ENCODE data around the gene TAOK1.

The TAOK1 gene

GRCh38 chr17:29572691-29573557 is 182.8 kb downstream of the TAOK1 start:
- Histone ChIP-seq H3K79me2 (ENCODE audit: insufficient read depth, low read length) (peaks cover 6% of the 10 kb centered on the region; the same call in 1 of the 2 replicates), H3K4me2 (ENCODE audit: low read depth, low read length, poor library complexity, severe bottlenecking) (no peak overlapping the region), H3K36me3 (ENCODE audit: insufficient read depth, low read length) (peaks cover 37% of the 10 kb centered on the region; the same call in 1 of the 2 replicates), H3K4me1 (ENCODE audit: insufficient read depth, low read length, poor library complexity, severe bottlenecking) (peaks cover 6% of the 10 kb centered on the region), H4K20me1 (ENCODE audit: insufficient read depth, low read length, poor library complexity, severe bottlenecking) (peaks cover 5% of the 10 kb centered on the region), H3K27me3 (ENCODE audit: insufficient read depth, low read length, poor library complexity, severe bottlenecking) (no peaks in the 10 kb centered on the region), H2AFZ (ENCODE audit: low read length) (no peak overlapping the region), H3K9ac (ENCODE audit: low read depth, low read length, poor library complexity, severe bottlenecking) (no peak overlapping the region), H3F3A (ENCODE audit: low read depth) (no peaks in the 10 kb centered on the region), H3K4me3 (ENCODE audit: low read length, poor library complexity, severe bottlenecking) (no peak overlapping the region), H3K9me2 (replicated peaks; ENCODE audit: low read depth, low read length) (no peaks in the 10 kb centered on the region), H3K9me3 (ENCODE audit: insufficient read depth, low read depth, low read length) (no peaks in the 10 kb centered on the region)
- TF ChIP-seq CTCF (conservative IDR thresholded peaks at IDR 0.05; ENCODE audit: low read length) (no peak; the same call in 1 of the 2 replicates), EZH2phosphoT487 (IDR thresholded peaks at IDR 0.05; ENCODE audit: borderline replicate concordance) (no peak)

- Histone ChIP-seq H3K36me3 (ENCODE audit: insufficient read depth, low read length) (peaks cover 41% of the 10 kb centered on the region; the same call in 1 of the 2 replicates), H4K20me1 (ENCODE audit: insufficient read depth, low read length, poor library complexity, severe bottlenecking) (peaks cover 5% of the 10 kb centered on the region), H3K9ac (ENCODE audit: low read depth, low read length, poor library complexity, severe bottlenecking) (no peak overlapping the region), H3F3A (ENCODE audit: low read depth) (no peaks in the 10 kb centered on the region), H3K9me2 (replicated peaks; ENCODE audit: low read depth, low read length) (no peaks in the 10 kb centered on the region), H3K4me1 (ENCODE audit: insufficient read depth, low read length, poor library complexity, severe bottlenecking) (peaks cover 6% of the 10 kb centered on the region), H3K79me2 (ENCODE audit: insufficient read depth, low read length) (peaks cover 6% of the 10 kb centered on the region; the same call in 1 of the 2 replicates), H3K9me3 (ENCODE audit: insufficient read depth, low read depth, low read length) (no peaks in the 10 kb centered on the region), H3K4me3 (ENCODE audit: low read length, poor library complexity, severe bottlenecking) (no peak overlapping the region), H3K27me3 (ENCODE audit: insufficient read depth, low read length, poor library complexity, severe bottlenecking) (no peaks in the 10 kb centered on the region), H3K4me2 (ENCODE audit: low read depth, low read length, poor library complexity, severe bottlenecking) (no peak overlapping the region), H2AFZ (ENCODE audit: low read length) (no peak overlapping the region)
- TF ChIP-seq CTCF (conservative IDR thresholded peaks at IDR 0.05; ENCODE audit: low read length) (no peak), EZH2phosphoT487 (IDR thresholded peaks at IDR 0.05; ENCODE audit: borderline replicate concordance) (no peak)
These were observed 183.4 kb downstream of the TAOK1 start for GRCh38 chr17:29573558-29573869.

GRCh38 chr17:29573871-29574731 is 183.9 kb downstream of the TAOK1 start:
- Histone ChIP-seq H3K27me3 (ENCODE audit: insufficient read depth, low read length, poor library complexity, severe bottlenecking) (no peaks in the 10 kb centered on the region), H3K9me3 (ENCODE audit: insufficient read depth, low read depth, low read length) (no peaks in the 10 kb centered on the region), H3K9ac (ENCODE audit: low read depth, low read length, poor library complexity, severe bottlenecking) (no peak overlapping the region), H3K36me3 (ENCODE audit: insufficient read depth, low read length) (peaks cover 45% of the 10 kb centered on the region; the same call in 1 of the 2 replicates), H3K4me2 (ENCODE audit: low read depth, low read length, poor library complexity, severe bottlenecking) (no peak overlapping the region), H3K79me2 (ENCODE audit: insufficient read depth, low read length) (peaks cover 6% of the 10 kb centered on the region; the same call in 1 of the 2 replicates), H3K4me3 (ENCODE audit: low read length, poor library complexity, severe bottlenecking) (no peak overlapping the region), H3K4me1 (ENCODE audit: insufficient read depth, low read length, poor library complexity, severe bottlenecking) (peaks cover 6% of the 10 kb centered on the region), H3K9me2 (replicated peaks; ENCODE audit: low read depth, low read length) (no peaks in the 10 kb centered on the region), H3F3A (ENCODE audit: low read depth) (no peaks in the 10 kb centered on the region), H2AFZ (ENCODE audit: low read length) (no peak overlapping the region), H4K20me1 (ENCODE audit: insufficient read depth, low read length, poor library complexity, severe bottlenecking) (peaks cover 5% of the 10 kb centered on the region)
- TF ChIP-seq EZH2phosphoT487 (IDR thresholded peaks at IDR 0.05; ENCODE audit: borderline replicate concordance) (no peak), CTCF (conservative IDR thresholded peaks at IDR 0.05; ENCODE audit: low read length) (no peak)
